Neural progenitor cell (in vitro differentiated cells): ENCODE results near the gene INSRR.

Experiments
- EZH2 ChIP-seq: fragments of 200-600 bp; sonication (generic); IDR thresholded peaks from 2 replicates; pipeline ENCODE4 v1.6.1; 2017; ENCODE audit warnings: antibody characterized with exemption, mild to moderate bottlenecking, moderate library complexity
- EZH2phosphoT487 ChIP-seq: fragments of 200-600 bp; sonication (generic); IDR thresholded peaks from 2 replicates; pipeline ENCODE4 v1.6.1; 2017; ENCODE audit warnings: antibody characterized with exemption
- TF ChIP-seq, protein P1 (sequence below): fragments of 200-600 bp; sonication (generic); IDR thresholded peaks from 2 replicates; pipeline ENCODE4 v1.5.1; 2017; ENCODE audit warnings: antibody characterized with exemption, mild to moderate bottlenecking

- TF ChIP-seq, protein P1, sequence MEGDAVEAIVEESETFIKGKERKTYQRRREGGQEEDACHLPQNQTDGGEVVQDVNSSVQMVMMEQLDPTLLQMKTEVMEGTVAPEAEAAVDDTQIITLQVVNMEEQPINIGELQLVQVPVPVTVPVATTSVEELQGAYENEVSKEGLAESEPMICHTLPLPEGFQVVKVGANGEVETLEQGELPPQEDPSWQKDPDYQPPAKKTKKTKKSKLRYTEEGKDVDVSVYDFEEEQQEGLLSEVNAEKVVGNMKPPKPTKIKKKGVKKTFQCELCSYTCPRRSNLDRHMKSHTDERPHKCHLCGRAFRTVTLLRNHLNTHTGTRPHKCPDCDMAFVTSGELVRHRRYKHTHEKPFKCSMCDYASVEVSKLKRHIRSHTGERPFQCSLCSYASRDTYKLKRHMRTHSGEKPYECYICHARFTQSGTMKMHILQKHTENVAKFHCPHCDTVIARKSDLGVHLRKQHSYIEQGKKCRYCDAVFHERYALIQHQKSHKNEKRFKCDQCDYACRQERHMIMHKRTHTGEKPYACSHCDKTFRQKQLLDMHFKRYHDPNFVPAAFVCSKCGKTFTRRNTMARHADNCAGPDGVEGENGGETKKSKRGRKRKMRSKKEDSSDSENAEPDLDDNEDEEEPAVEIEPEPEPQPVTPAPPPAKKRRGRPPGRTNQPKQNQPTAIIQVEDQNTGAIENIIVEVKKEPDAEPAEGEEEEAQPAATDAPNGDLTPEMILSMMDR: no peak
- TF ChIP-seq EZH2 (no peak), EZH2phosphoT487 (no peak)
Measured at GRCh38 chr1:156874142-156874541, 15.2 kb upstream of the INSRR start.
